HG03432 (cell line): Measurements from ENCODE around the gene DNAI2.

Experiments
- ATAC-seq: cut with Tn5 transposase; IDR thresholded peaks from one replicate; pipeline ENCODE4 v1.9.1; 2021; ENCODE audit warnings: mild to moderate bottlenecking, moderate library complexity; ENCODE audit not compliant: unreplicated experiment

The DNAI2 gene

GRCh38 chr17:74337834-74338500 lies 63.9 kb downstream of the DNAI2 start:
- no peak for ATAC-seq

- ATAC-seq: no peak
Observed at GRCh38 chr17:74339537-74340195, 65.6 kb downstream of the DNAI2 start.

- ATAC-seq: no peak
Observed at GRCh38 chr17:74340470-74341023, 66.5 kb downstream of the DNAI2 start.

GRCh38 chr17:74342224-74342623 lies 68.2 kb downstream of the DNAI2 start:
- ATAC-seq: no peak

- ATAC-seq: no peak
Observed at GRCh38 chr17:74343121-74343520, 69.1 kb downstream of the DNAI2 start.

- no peak for ATAC-seq
Observed at GRCh38 chr17:74343526-74344284, 69.7 kb downstream of the DNAI2 start.

- ATAC-seq: no peak
Observed at GRCh38 chr17:74344658-74345057, 70.6 kb downstream of the DNAI2 start.

- ATAC-seq: no peak
Observed at GRCh38 chr17:74345433-74346241, 71.6 kb downstream of the DNAI2 start.

- ATAC-seq: no peak
Observed at GRCh38 chr17:74347646-74348045, 73.6 kb downstream of the DNAI2 start.

GRCh38 chr17:74349120-74349519 lies 75.1 kb downstream of the DNAI2 start:
- no peak for ATAC-seq

GRCh38 chr17:74350486-74350885 lies 76.5 kb downstream of the DNAI2 start:
- no peak for ATAC-seq

GRCh38 chr17:74351552-74352210 lies 77.6 kb downstream of the DNAI2 start:
- no peak for ATAC-seq

- no peak for ATAC-seq
Observed at GRCh38 chr17:74353446-74354060, 79.5 kb downstream of the DNAI2 start.

GRCh38 chr17:74354123-74354522 lies 80.1 kb downstream of the DNAI2 start:
- no peak for ATAC-seq

GRCh38 chr17:74354561-74354960 lies 80.5 kb downstream of the DNAI2 start:
- no peak for ATAC-seq

GRCh38 chr17:74355065-74355464 lies 81.0 kb downstream of the DNAI2 start:
- ATAC-seq: no peak

- ATAC-seq: no peak
Observed at GRCh38 chr17:74356646-74357465, 82.8 kb downstream of the DNAI2 start.

GRCh38 chr17:74357466-74357809 lies 83.4 kb downstream of the DNAI2 start:
- ATAC-seq: no peak

- ATAC-seq: no peak
Observed at GRCh38 chr17:74358697-74359096, 84.7 kb downstream of the DNAI2 start.
